Measurements from ENCODE around the gene G6PC3.

G6PC3 gene

DNA sequence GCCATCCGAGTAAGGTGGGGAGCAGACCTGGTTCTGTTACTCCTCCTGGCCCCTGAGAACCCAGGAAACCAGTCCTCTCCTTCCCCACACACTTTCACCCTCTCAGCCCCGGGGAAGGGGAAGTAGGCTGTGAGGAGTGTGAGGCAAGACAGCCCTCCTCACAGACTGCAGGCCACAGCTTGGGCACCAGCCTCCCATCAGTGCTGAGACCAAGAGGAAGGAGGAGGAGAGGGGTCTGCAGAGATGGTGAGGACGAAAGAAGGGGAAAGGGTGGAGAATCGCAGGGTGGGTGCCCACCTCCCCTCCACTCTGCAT is 7.0 kb downstream of the G6PC3 start (continued):
- TF ChIP-seq ZFP3 (CRISPR knock-in tag; IDR thresholded peaks at IDR 0.05) (no peak), CSDC2 (CRISPR knock-in tag; IDR thresholded peaks at IDR 0.05) (no peak), ZFP30 (CRISPR knock-in tag; IDR thresholded peaks at IDR 0.05) (no peak)
- TF ChIP-seq, protein P1, sequence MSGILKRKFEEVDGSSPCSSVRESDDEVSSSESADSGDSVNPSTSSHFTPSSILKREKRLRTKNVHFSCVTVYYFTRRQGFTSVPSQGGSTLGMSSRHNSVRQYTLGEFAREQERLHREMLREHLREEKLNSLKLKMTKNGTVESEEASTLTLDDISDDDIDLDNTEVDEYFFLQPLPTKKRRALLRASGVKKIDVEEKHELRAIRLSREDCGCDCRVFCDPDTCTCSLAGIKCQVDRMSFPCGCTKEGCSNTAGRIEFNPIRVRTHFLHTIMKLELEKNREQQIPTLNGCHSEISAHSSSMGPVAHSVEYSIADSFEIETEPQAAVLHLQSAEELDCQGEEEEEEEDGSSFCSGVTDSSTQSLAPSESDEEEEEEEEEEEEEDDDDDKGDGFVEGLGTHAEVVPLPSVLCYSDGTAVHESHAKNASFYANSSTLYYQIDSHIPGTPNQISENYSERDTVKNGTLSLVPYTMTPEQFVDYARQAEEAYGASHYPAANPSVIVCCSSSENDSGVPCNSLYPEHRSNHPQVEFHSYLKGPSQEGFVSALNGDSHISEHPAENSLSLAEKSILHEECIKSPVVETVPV (CRISPR knock-in tag; IDR thresholded peaks at IDR 0.05) = no peak

DNA sequence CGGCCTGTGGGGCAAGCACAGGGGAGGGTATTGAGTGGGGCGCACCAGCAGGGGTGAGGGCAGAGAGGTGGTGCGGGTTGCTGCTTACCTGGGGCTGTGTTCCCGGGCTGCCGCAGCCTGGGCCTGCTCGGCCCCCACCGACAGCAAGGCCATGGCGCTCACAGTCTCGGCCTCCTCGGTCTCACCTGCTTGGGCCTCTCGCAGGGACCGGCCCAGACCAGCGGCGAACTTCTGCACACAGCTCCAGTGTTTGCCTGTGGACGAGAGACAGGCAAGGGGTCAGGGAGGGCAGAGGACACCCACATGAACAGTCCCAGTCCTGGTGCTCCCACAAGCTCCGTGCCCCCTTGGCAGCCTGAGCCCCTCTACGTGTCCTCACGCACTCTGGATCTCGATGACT is 7.9 kb downstream of the G6PC3 start:
- TF ChIP-seq ESRRG (CRISPR knock-in tag; IDR thresholded peaks at IDR 0.05) = no peak
- TF ChIP-seq, protein P2, sequence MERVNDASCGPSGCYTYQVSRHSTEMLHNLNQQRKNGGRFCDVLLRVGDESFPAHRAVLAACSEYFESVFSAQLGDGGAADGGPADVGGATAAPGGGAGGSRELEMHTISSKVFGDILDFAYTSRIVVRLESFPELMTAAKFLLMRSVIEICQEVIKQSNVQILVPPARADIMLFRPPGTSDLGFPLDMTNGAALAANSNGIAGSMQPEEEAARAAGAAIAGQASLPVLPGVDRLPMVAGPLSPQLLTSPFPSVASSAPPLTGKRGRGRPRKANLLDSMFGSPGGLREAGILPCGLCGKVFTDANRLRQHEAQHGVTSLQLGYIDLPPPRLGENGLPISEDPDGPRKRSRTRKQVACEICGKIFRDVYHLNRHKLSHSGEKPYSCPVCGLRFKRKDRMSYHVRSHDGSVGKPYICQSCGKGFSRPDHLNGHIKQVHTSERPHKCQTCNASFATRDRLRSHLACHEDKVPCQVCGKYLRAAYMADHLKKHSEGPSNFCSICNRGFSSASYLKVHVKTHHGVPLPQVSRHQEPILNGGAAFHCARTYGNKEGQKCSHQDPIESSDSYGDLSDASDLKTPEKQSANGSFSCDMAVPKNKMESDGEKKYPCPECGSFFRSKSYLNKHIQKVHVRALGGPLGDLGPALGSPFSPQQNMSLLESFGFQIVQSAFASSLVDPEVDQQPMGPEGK (CRISPR knock-in tag; IDR thresholded peaks at IDR 0.05; ENCODE audit: borderline replicate concordance) = no peak
- TF ChIP-seq ZNF8 (CRISPR knock-in tag; IDR thresholded peaks at IDR 0.05) = no peak
- no peak for TF ChIP-seq ARNTL (CRISPR knock-in tag; IDR thresholded peaks at IDR 0.05; ENCODE audit: borderline replicate concordance, low read depth)
- TF ChIP-seq CSDC2 (CRISPR knock-in tag; IDR thresholded peaks at IDR 0.05) = no peak
- TF ChIP-seq PPARA (CRISPR knock-in tag; IDR thresholded peaks at IDR 0.05; ENCODE audit: borderline replicate concordance) = no peak
- TF ChIP-seq, protein P1 (CRISPR knock-in tag; IDR thresholded peaks at IDR 0.05) = no peak
- ATAC-seq = no peak

GRCh38 chr17:44079877-44080821 is 9.6 kb downstream of the G6PC3 start:
- ATAC-seq = no peak
- TF ChIP-seq OSR1 (CRISPR knock-in tag; IDR thresholded peaks at IDR 0.05) (no peak), ZFP30 (CRISPR knock-in tag; IDR thresholded peaks at IDR 0.05) (no peak), CSDC2 (CRISPR knock-in tag; IDR thresholded peaks at IDR 0.05) (no peak), ZNF565 (CRISPR knock-in tag; conservative IDR thresholded peaks at IDR 0.05; ENCODE audit: low read depth) (no peak), TOX (CRISPR knock-in tag; IDR thresholded peaks at IDR 0.05; ENCODE audit: borderline replicate concordance) (no peak), ZC3H10 (CRISPR knock-in tag; IDR thresholded peaks at IDR 0.05) (no peak), ZNF70 (CRISPR knock-in tag; IDR thresholded peaks at IDR 0.05) (no peak), ARNTL (CRISPR knock-in tag; IDR thresholded peaks at IDR 0.05; ENCODE audit: borderline replicate concordance, low read depth) (no peak), SNAI2 (CRISPR knock-in tag; IDR thresholded peaks at IDR 0.05) (no peak), ZFP3 (CRISPR knock-in tag; IDR thresholded peaks at IDR 0.05) (no peak), TCF4 (CRISPR knock-in tag; IDR thresholded peaks at IDR 0.05; ENCODE audit: borderline replicate concordance) (no peak), POU6F1 (CRISPR knock-in tag; IDR thresholded peaks at IDR 0.05; ENCODE audit: borderline replicate concordance, low read depth) (no peak), ISL1 (CRISPR knock-in tag; IDR thresholded peaks at IDR 0.05) (no peak), ZNF8 (CRISPR knock-in tag; IDR thresholded peaks at IDR 0.05) (no peak), ESRRG (CRISPR knock-in tag; IDR thresholded peaks at IDR 0.05) (no peak), RARB (CRISPR knock-in tag; IDR thresholded peaks at IDR 0.05) (no peak)
- TF ChIP-seq, protein P2 (CRISPR knock-in tag; IDR thresholded peaks at IDR 0.05; ENCODE audit: borderline replicate concordance) = no peak
- TF ChIP-seq, protein P1 (CRISPR knock-in tag; IDR thresholded peaks at IDR 0.05) = no peak
- TF ChIP-seq, protein P3, sequence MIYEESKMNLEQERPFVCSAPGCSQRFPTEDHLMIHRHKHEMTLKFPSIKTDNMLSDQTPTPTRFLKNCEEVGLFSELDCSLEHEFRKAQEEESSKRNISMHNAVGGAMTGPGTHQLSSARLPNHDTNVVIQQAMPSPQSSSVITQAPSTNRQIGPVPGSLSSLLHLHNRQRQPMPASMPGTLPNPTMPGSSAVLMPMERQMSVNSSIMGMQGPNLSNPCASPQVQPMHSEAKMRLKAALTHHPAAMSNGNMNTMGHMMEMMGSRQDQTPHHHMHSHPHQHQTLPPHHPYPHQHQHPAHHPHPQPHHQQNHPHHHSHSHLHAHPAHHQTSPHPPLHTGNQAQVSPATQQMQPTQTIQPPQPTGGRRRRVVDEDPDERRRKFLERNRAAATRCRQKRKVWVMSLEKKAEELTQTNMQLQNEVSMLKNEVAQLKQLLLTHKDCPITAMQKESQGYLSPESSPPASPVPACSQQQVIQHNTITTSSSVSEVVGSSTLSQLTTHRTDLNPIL (CRISPR knock-in tag; IDR thresholded peaks at IDR 0.05; ENCODE audit: low read depth) = no peak
- TF ChIP-seq, protein P4, sequence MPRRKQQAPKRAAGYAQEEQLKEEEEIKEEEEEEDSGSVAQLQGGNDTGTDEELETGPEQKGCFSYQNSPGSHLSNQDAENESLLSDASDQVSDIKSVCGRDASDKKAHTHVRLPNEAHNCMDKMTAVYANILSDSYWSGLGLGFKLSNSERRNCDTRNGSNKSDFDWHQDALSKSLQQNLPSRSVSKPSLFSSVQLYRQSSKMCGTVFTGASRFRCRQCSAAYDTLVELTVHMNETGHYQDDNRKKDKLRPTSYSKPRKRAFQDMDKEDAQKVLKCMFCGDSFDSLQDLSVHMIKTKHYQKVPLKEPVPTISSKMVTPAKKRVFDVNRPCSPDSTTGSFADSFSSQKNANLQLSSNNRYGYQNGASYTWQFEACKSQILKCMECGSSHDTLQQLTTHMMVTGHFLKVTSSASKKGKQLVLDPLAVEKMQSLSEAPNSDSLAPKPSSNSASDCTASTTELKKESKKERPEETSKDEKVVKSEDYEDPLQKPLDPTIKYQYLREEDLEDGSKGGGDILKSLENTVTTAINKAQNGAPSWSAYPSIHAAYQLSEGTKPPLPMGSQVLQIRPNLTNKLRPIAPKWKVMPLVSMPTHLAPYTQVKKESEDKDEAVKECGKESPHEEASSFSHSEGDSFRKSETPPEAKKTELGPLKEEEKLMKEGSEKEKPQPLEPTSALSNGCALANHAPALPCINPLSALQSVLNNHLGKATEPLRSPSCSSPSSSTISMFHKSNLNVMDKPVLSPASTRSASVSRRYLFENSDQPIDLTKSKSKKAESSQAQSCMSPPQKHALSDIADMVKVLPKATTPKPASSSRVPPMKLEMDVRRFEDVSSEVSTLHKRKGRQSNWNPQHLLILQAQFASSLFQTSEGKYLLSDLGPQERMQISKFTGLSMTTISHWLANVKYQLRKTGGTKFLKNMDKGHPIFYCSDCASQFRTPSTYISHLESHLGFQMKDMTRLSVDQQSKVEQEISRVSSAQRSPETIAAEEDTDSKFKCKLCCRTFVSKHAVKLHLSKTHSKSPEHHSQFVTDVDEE (CRISPR knock-in tag; IDR thresholded peaks at IDR 0.05) = no peak

Data from SK-N-SH treated with all-trans-retinoic acid at 6 μM for 48 hours (cell line).